ENCODE measurements around the gene UPP1.

Gene UPP1

GRCh38 chr7:48049850-48050249, 39.2 kb upstream of the UPP1 start:
- ATAC-seq = no peak
- TF ChIP-seq GLIS3 (CRISPR knock-in tag; IDR thresholded peaks at IDR 0.05) (no peak), ISL1 (CRISPR knock-in tag; IDR thresholded peaks at IDR 0.05) (no peak), ZNF70 (CRISPR knock-in tag; IDR thresholded peaks at IDR 0.05) (no peak), ESRRG (CRISPR knock-in tag; IDR thresholded peaks at IDR 0.05) (no peak), PATZ1 (CRISPR knock-in tag; IDR thresholded peaks at IDR 0.05; ENCODE audit: borderline replicate concordance) (no peak), BACH2 (CRISPR knock-in tag; IDR thresholded peaks at IDR 0.05; ENCODE audit: borderline replicate concordance) (no peak), OSR1 (CRISPR knock-in tag; IDR thresholded peaks at IDR 0.05) (no peak), ZNF565 (CRISPR knock-in tag; conservative IDR thresholded peaks at IDR 0.05; ENCODE audit: low read depth) (no peak), CSDC2 (CRISPR knock-in tag; IDR thresholded peaks at IDR 0.05) (no peak), ZNF8 (CRISPR knock-in tag; IDR thresholded peaks at IDR 0.05) (no peak)
- TF ChIP-seq, protein P1, sequence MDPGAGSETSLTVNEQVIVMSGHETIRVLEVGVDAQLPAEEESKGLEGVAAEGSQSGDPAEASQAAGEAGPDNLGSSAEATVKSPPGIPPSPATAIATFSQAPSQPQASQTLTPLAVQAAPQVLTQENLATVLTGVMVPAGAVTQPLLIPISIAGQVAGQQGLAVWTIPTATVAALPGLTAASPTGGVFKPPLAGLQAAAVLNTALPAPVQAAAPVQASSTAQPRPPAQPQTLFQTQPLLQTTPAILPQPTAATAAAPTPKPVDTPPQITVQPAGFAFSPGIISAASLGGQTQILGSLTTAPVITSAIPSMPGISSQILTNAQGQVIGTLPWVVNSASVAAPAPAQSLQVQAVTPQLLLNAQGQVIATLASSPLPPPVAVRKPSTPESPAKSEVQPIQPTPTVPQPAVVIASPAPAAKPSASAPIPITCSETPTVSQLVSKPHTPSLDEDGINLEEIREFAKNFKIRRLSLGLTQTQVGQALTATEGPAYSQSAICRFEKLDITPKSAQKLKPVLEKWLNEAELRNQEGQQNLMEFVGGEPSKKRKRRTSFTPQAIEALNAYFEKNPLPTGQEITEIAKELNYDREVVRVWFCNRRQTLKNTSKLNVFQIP (CRISPR knock-in tag; IDR thresholded peaks at IDR 0.05; ENCODE audit: borderline replicate concordance, low read depth) = no peak
- TF ChIP-seq, protein P2, sequence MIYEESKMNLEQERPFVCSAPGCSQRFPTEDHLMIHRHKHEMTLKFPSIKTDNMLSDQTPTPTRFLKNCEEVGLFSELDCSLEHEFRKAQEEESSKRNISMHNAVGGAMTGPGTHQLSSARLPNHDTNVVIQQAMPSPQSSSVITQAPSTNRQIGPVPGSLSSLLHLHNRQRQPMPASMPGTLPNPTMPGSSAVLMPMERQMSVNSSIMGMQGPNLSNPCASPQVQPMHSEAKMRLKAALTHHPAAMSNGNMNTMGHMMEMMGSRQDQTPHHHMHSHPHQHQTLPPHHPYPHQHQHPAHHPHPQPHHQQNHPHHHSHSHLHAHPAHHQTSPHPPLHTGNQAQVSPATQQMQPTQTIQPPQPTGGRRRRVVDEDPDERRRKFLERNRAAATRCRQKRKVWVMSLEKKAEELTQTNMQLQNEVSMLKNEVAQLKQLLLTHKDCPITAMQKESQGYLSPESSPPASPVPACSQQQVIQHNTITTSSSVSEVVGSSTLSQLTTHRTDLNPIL (CRISPR knock-in tag; IDR thresholded peaks at IDR 0.05; ENCODE audit: low read depth) = no peak

DNA sequence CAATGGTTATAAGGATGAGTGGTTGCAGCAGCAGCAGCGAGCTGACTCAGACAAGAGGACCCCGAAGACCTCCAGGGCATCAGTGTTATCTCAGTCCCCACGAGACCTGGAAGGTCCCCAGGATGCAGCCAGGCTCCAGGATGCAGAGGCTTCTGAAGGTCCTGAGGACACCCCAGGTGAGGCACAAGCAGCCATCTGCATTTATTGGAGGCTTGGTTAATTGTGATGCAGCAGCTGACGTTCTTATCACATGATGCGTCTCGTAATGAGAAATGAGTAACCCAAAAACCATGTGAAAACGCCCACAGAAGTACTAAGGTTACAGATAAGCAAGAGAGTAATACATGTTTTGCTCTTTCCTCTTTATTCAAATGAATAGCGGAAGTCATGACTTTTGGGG, 36.3 kb upstream of the UPP1 start:
- peak; percentile 81 for ATAC-seq
- TF ChIP-seq ZFP3 (CRISPR knock-in tag; IDR thresholded peaks at IDR 0.05) (peak; percentile 56; the same call in 1 of the 2 replicates), ESRRG (CRISPR knock-in tag; IDR thresholded peaks at IDR 0.05) (no peak), CSDC2 (CRISPR knock-in tag; IDR thresholded peaks at IDR 0.05) (no peak)

DNA sequence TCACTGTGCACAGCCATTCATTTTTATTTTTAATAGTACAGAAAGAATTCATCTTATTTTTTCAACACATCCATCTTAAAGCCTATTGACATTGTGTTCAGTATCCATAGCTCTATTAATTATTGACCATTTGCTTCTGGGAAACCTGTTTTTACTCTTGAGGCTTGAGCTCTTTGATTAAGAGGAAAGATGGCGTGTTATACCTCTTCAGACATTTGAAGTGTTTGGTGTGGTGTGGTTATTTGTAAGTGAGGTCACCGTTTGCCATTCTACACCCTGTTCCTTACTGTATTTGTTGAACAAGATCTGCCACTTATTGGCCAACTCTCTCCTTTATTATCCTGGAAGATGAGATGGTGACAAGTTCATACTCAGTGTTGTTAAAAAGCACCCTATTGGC, 35.3 kb upstream of the UPP1 start:
- ATAC-seq = no peak
- TF ChIP-seq TCF4 (CRISPR knock-in tag; IDR thresholded peaks at IDR 0.05; ENCODE audit: borderline replicate concordance) (no peak), ZFP30 (CRISPR knock-in tag; IDR thresholded peaks at IDR 0.05) (no peak), ZFP3 (CRISPR knock-in tag; IDR thresholded peaks at IDR 0.05) (no peak), GLIS3 (CRISPR knock-in tag; IDR thresholded peaks at IDR 0.05) (no peak), PPARA (CRISPR knock-in tag; IDR thresholded peaks at IDR 0.05; ENCODE audit: borderline replicate concordance) (no peak)
- TF ChIP-seq, protein P2 (CRISPR knock-in tag; IDR thresholded peaks at IDR 0.05; ENCODE audit: low read depth) = no peak
- TF ChIP-seq, protein P3, sequence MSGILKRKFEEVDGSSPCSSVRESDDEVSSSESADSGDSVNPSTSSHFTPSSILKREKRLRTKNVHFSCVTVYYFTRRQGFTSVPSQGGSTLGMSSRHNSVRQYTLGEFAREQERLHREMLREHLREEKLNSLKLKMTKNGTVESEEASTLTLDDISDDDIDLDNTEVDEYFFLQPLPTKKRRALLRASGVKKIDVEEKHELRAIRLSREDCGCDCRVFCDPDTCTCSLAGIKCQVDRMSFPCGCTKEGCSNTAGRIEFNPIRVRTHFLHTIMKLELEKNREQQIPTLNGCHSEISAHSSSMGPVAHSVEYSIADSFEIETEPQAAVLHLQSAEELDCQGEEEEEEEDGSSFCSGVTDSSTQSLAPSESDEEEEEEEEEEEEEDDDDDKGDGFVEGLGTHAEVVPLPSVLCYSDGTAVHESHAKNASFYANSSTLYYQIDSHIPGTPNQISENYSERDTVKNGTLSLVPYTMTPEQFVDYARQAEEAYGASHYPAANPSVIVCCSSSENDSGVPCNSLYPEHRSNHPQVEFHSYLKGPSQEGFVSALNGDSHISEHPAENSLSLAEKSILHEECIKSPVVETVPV (CRISPR knock-in tag; IDR thresholded peaks at IDR 0.05) = no peak

GRCh38 chr7:48058990-48059389, 30.1 kb upstream of the UPP1 start:
- ATAC-seq = no peak
- TF ChIP-seq TCF4 (CRISPR knock-in tag; IDR thresholded peaks at IDR 0.05; ENCODE audit: borderline replicate concordance) = no peak
- TF ChIP-seq RARB (CRISPR knock-in tag; IDR thresholded peaks at IDR 0.05) = no peak
- no peak for TF ChIP-seq ZNF70 (CRISPR knock-in tag; IDR thresholded peaks at IDR 0.05)
- no peak for TF ChIP-seq BACH2 (CRISPR knock-in tag; IDR thresholded peaks at IDR 0.05; ENCODE audit: borderline replicate concordance)

GRCh38 chr7:48059706-48060105, 29.4 kb upstream of the UPP1 start:
- no peak for ATAC-seq
- no peak for TF ChIP-seq TOX (CRISPR knock-in tag; IDR thresholded peaks at IDR 0.05; ENCODE audit: borderline replicate concordance)
- TF ChIP-seq, protein P4, sequence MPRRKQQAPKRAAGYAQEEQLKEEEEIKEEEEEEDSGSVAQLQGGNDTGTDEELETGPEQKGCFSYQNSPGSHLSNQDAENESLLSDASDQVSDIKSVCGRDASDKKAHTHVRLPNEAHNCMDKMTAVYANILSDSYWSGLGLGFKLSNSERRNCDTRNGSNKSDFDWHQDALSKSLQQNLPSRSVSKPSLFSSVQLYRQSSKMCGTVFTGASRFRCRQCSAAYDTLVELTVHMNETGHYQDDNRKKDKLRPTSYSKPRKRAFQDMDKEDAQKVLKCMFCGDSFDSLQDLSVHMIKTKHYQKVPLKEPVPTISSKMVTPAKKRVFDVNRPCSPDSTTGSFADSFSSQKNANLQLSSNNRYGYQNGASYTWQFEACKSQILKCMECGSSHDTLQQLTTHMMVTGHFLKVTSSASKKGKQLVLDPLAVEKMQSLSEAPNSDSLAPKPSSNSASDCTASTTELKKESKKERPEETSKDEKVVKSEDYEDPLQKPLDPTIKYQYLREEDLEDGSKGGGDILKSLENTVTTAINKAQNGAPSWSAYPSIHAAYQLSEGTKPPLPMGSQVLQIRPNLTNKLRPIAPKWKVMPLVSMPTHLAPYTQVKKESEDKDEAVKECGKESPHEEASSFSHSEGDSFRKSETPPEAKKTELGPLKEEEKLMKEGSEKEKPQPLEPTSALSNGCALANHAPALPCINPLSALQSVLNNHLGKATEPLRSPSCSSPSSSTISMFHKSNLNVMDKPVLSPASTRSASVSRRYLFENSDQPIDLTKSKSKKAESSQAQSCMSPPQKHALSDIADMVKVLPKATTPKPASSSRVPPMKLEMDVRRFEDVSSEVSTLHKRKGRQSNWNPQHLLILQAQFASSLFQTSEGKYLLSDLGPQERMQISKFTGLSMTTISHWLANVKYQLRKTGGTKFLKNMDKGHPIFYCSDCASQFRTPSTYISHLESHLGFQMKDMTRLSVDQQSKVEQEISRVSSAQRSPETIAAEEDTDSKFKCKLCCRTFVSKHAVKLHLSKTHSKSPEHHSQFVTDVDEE (CRISPR knock-in tag; IDR thresholded peaks at IDR 0.05) = no peak
- TF ChIP-seq GLIS3 (CRISPR knock-in tag; IDR thresholded peaks at IDR 0.05) = no peak
- no peak for TF ChIP-seq ARNTL (CRISPR knock-in tag; IDR thresholded peaks at IDR 0.05; ENCODE audit: borderline replicate concordance, low read depth)
- TF ChIP-seq ZFP30 (CRISPR knock-in tag; IDR thresholded peaks at IDR 0.05) = no peak
- TF ChIP-seq ZNF70 (CRISPR knock-in tag; IDR thresholded peaks at IDR 0.05) = no peak
- no peak for TF ChIP-seq BACH2 (CRISPR knock-in tag; IDR thresholded peaks at IDR 0.05; ENCODE audit: borderline replicate concordance)
- TF ChIP-seq CSDC2 (CRISPR knock-in tag; IDR thresholded peaks at IDR 0.05) = no peak
- TF ChIP-seq, protein P1 (CRISPR knock-in tag; IDR thresholded peaks at IDR 0.05; ENCODE audit: borderline replicate concordance, low read depth) = no peak
- TF ChIP-seq ISL1 (CRISPR knock-in tag; IDR thresholded peaks at IDR 0.05) = no peak
- TF ChIP-seq PPARA (CRISPR knock-in tag; IDR thresholded peaks at IDR 0.05; ENCODE audit: borderline replicate concordance) = no peak

Data from SK-N-SH treated with all-trans-retinoic acid at 6 μM for 48 hours (cell line).